ENCODE data around the gene CRHR1.

GRCh38 chr17:45846223-45846622 is 62.1 kb downstream of the CRHR1 start:
- TF ChIP-seq EZH2 (IDR thresholded peaks at IDR 0.05) (no peak), POLR2AphosphoS5 (IDR thresholded peaks at IDR 0.05; ENCODE audit: borderline replicate concordance, low read depth, low read length) (no peak)
